ENCODE results near the gene KRTAP5-1. TPM values are rescaled to one million over a fixed set of nuclear protein-coding genes. Genes with fewer than 3 reads are reported as not detected.

The KRTAP5-1 gene
- total RNA-seq, 1 experiment from 2014 or later = not detected

DNA sequence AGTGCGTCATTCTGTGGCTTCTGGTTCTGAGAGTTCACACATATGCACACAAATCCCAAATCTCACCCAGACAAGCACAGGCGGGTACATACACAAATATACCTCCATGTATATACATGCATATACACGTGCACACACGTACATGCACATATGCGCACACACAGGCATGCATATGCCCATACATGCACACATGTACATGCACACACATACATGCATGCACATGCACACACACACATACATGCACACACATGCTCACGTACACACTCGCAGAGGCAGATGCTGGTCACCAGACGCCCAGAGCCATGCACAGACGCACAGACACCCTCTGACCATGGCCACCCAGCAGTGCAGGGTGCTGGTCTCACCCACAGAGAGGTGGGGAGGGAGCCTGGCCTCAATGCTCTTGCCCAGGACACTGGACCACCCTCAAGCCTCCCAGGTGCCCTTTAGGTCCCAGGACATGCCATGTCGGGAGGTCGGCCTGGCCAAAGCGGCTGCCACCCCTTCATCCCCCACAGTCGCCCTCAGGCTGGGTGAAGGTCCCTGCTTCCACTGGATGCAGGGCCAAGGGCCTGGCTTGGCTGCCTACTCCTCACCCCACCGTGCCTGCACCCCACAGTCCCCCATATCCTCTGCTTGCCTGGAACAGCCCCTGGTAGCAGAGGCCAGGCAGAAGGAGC, 22.5 kb downstream of the KRTAP5-1 start:
- DNase-seq (ENCODE audit: extremely low read depth, low read depth) = no peak

- DNase-seq (ENCODE audit: extremely low read depth, low read depth) = no peak
Observed at GRCh38 chr11:1561955-1562354, 23.1 kb downstream of the KRTAP5-1 start.

GRCh38 chr11:1561266-1561665, 23.8 kb downstream of the KRTAP5-1 start:
- no peak for DNase-seq (ENCODE audit: extremely low read depth, low read depth)

DNA sequence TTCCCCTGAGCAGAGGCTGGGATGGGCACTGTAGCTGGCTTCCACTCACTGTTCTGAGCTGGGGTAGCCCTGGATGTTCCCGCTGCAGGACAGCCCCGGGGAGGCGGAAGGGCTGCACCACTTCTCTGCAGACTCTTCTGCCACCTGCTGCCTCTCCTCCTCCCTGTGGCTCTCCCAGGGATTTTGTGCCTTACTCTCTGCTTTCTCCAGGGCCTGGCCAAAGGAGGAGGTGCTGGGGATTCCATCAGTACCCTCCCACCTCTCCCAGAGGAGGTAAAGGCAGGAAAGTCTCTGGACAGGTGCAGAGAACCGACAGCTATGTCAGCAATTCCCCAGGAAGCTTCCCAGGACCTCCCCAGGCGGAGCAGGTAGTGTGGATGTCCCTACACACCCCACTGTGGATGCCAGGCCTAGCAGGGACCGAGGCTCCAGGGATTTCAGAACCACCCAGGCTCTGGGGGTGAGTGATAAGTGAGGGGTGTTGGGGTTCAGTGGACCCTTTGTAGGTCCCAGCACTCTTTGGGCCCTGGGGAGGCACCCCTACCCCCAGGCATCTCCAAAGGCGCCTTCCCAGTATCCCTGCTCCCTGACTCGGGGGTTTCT, 24.3 kb downstream of the KRTAP5-1 start:
- DNase-seq (ENCODE audit: extremely low read depth, low read depth) = no peak

GRCh38 chr11:1560002-1560648, 25.0 kb downstream of the KRTAP5-1 start:
- no peak for DNase-seq (ENCODE audit: extremely low read depth, low read depth)

- DNase-seq (ENCODE audit: extremely low read depth, low read depth) = peak; percentile 74
Observed at GRCh38 chr11:1559111-1559951, 25.8 kb downstream of the KRTAP5-1 start.

DNA sequence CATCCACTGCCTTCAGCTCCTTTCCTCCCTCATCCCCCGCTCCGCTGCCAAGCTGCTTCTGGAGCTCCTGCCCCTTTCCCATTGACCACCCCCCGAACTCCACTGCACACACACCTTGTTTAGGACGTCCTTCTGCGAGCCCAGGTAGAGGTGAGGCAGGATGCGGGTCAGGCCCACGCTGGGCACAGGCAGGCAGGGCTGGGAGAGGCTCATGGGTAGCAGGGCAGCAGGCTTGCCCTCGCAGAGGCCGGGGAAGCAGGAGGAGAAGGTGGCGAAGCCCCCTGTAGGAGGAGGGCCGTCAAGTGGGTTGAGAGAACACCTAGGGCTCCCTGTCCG, 26.3 kb downstream of the KRTAP5-1 start:
- no peak for DNase-seq (ENCODE audit: extremely low read depth, low read depth)

GRCh38 chr11:1557904-1558774, 26.9 kb downstream of the KRTAP5-1 start:
- no peak for DNase-seq (ENCODE audit: extremely low read depth, low read depth)

DNA sequence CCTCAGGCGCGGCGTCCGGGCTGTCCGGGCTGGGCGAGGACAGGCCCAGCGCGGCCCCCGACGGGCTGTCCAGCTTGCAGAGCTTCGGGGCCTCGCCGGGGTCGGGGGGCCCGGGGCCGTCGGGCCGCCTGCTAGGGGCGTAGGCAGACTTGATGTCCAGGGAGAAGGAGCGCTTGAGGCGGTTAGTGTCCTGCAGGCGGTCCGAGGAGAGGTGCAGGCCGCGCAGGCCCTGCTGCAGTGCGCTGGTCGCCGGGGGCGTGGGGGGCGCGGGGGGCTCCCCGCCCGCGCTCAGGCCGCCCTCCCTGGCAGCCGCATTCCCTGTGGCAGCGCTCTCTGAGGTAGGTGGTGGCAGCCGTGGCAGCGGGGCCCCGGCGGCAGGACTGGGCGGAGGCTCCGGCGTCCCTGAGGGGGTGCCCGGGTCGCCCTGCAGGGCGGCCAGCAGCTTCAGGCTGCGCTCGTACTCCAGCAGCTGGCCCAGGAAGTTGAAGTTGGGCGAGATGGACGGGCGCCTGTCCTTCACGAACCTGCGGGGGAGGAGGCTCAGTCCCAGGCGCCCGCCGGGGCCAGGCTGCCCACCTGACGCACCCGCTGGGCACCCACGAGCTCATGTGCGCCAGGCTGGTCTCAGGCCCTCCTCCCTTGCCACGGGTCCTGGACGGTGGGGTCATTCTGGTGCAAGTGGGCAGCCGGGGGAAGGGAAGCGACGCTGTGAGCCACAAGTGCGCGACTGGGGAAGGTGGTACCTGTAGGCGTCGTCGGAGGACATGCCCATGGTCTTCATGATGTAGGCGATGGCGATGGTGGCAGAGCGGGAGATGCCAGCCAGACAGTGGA, 27.8 kb downstream of the KRTAP5-1 start:
- no peak for DNase-seq (ENCODE audit: extremely low read depth, low read depth)

DNA sequence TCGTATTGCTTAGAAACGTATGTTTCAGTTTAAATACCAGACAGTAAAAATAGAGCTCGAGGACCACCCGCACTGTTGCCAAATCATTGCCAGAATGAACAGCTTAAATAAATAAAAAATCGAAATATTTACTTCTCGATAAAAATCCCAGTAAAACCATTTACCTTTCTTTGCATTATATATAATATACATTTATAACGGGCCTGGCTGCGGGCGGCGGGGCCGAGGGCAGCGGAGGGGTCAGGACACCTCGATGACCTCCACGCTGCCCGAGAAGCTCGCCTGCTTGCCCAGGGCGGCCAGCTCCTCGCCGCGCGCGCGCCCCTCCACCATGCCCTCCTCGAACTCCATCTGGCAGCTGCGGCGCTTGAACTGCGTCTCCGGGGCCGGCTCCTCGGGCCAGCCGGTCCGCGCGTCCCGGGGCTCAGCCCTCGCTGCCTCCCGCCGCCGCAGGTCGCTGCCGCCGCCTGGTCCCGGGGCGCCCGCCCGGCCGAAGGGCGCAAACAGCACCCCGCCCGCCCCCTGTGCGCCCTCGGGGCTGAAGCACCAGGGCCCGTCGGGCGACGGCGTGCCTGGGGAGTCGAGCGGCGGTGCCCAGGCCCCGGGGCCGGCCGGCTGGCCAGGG, 28.7 kb downstream of the KRTAP5-1 start:
- DNase-seq (ENCODE audit: extremely low read depth, low read depth) = no peak

GRCh38 chr11:1555713-1556153, 29.4 kb downstream of the KRTAP5-1 start:
- no peak for DNase-seq (ENCODE audit: extremely low read depth, low read depth)

- no peak for DNase-seq (ENCODE audit: extremely low read depth, low read depth)
Observed at GRCh38 chr11:1554981-1555712, 29.9 kb downstream of the KRTAP5-1 start.

DNA sequence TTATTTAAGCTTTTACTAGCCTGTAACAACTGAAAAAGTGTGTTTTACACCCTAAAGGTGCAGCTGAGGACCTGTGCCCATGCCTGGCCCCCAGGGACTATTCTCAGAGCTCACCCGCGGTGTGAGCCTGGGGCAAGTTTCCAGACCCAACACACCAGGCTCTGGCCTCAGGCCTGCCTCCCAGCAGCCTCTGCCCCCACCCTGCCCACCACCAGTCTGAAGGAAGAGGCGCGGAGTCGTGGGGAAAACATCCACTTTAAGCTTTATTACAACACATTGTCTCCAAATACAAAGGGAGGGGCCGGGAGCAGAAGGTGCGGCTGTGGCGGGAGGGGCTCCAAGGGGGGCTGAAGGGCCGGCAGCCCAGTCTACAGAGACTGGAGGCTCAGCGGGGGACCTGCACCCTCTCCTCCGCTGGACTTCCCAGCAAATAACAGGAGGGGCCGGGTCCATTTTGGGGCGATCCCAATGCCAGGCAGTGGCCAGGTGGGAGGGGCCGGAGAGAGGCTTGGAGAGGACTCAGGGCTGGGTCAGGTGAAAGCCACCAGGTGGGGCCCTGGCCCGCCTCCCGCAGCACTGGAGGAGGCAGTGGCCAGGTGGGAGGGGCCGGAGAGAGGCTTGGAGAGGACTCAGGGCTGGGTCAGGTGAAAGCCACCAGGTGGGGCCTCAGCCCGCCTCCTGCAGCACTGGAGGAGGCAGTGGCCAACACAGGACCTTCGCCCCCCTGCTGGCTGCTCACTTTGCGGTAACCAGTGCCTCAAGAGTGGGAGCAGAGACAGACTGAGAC, 31.1 kb downstream of the KRTAP5-1 start:
- DNase-seq (ENCODE audit: extremely low read depth, low read depth) = no peak

DNA sequence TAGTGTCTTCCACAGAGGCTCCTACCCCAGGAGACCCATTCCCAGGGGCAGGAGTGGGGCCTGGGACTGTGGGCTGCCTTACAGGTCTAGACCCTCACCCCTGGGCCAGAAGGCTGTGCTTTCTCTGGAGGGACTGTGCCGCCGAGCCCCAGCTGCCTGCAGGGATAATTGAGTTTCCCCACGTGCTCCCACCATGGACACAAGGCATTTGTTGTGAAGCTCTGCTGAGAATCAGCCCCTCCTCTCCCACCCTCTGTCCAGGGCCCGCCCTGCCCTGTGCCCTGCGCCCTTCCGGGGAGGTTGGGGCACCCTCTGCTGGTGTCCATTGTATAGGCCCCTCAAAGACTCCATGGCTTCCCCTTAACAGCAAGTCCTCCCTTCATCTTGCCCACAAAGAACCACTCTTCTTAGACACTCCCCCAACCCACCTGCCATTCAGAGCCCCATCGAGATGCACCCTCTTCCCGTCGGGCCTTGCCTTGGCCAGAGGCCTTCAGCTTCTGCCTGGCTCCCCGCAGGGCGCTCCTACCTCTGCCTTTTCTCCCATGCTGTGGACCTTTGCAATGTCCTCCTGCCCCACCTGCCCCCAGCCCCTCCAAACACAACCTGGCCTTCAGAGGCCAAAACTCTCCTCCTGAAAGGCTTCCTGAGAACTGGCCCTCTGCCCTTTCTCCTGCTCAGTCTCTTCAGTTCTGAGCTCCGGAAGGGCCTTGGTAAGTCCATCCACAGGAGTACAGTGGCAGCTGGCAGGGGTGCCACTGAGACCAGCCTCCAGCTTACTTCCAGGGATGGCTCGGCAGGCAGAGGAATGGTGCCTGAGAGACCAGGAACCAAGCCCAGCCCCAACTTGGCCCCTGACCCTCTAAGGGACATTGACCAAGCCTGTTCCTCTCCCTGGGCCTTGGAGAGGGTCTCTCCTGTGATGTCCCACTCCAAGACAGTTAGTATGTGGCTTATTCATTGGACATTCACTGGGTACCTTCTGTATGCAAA, 35.4 kb downstream of the KRTAP5-1 start:
- no peak for DNase-seq (ENCODE audit: extremely low read depth, low read depth)

DNA sequence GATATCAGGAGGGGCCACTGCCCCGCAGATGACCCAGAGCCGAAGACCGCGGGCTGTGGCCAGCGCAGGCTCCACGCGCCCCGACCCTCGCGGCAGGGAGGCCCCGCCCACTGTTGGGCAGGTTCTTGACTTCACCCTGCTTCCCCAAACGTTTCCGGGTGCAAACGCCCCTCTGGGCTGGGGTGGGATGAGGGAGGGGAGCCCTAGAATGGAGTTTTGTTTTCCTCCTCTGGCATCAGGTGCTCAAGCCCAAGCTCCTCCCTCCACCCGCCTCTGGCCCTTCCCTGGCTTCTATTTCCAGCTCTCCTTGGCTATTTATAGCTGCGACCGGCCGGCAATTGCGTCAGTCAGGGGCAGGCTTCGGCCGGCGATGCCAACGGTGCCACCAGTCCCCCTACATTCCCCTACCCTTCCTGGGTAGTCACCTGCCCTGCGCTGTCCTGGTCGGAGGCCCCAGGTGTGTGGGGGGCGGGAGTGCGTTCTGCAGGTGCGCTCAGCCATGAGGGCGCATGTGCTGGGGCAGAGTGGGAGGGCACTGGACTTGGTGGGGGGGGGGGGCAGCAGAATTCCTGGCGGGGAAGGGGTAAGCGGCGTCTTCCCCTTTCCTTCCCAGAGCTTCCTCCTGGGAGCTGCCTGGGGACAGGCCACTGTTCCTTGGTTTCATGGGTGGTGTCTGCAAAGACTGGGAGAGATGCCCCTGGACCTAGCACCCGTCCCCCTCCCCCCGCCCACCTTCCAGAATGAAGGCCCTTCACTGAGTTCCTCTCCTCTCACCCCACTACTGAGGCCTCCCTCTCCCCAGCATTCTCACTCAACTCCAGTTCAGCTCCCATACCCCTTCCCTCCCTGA, 36.6 kb downstream of the KRTAP5-1 start:
- no peak for DNase-seq (ENCODE audit: extremely low read depth, low read depth)
